HCT116 (cell line): Measurements from ENCODE around the gene LSM12. TPM values are rescaled to one million over a fixed set of nuclear protein-coding genes. Genes with fewer than 3 reads are reported as not detected.

ENCODE experiments used
- ATAC-seq: fragments of 200-7000 bp; cut with Tn5 transposase; 2 replicates; pipeline ENCODE4 v1.9.1; 2020; ENCODE audit warnings: mild to moderate bottlenecking, moderate library complexity
- BruUV-seq: library from RNA; stranded (reverse); fragments of 400-500 nt; replicated peaks from 2 replicates; lab custom pipeline; 2021; lab: Mats Ljungman, UMichigan
- CTCF ChIA-PET: fragments of 300-600 bp; sonication (Branson Sonifier 250); formaldehyde crosslinking; loops from one replicate; lab custom pipeline; 2021; ENCODE audit warnings: antibody characterized with exemption; lab: Charles Lee
- POLR2A ChIA-PET: fragments of 300-600, 350-600 bp; sonication (Branson Sonifier 250); formaldehyde crosslinking; loops from one replicate; lab custom pipeline; 2021; ENCODE audit warnings: antibody characterized with exemption; lab: Charles Lee
- RAD21 ChIA-PET, 2 experiments: fragments of 300-600 bp; sonication (Branson Sonifier 250); formaldehyde crosslinking; loops; one replicate each; lab custom pipeline; 2023; ENCODE audit warnings: low total read pairs in 2 of 2; ENCODE audit not compliant: uncharacterized antibody in 2 of 2, unreplicated experiment in 2 of 2, low non-redundant PET in 1 of 2; lab: Charles Lee
- DNase-seq: peaks from one replicate; pipeline ENCODE4 v3.0.0-alpha.2; 2010; ENCODE audit warnings: low read depth, low spot score
- H2AFZ ChIP-seq: fragments of 200-600 bp; shearing (Covaris generic), sonication (generic); 2 replicates; pipeline ENCODE4 v1.6.1; 2017; ENCODE audit warnings: low read depth, mixed run types, mixed read lengths, antibody characterized with exemption, low read length; ENCODE audit not compliant: poor library complexity, severe bottlenecking
- H3K27ac ChIP-seq: 2 replicates; pipeline ENCODE4 v1.5.1; 2012; ENCODE audit warnings: low read depth, low read length
- H3K27me3 ChIP-seq: fragments of 200-600 bp; sonication (generic); 2 replicates; pipeline ENCODE4 v1.6.1; 2016; ENCODE audit warnings: mixed run types, low read length, mixed read lengths; ENCODE audit not compliant: insufficient read depth
- H3K36me3 ChIP-seq, 2 experiments: fragments of 200-500 bp in 1 of 2; fragments of 200-600 bp in 1 of 2; sonication (Bioruptor generic) in 1 of 2; sonication (generic) in 1 of 2; 2 replicates each; pipeline versions ENCODE4 v1.5.1 to v1.6.1; 2014 to 2016; ENCODE audit warnings: low read length in 2 of 2, inconsistent platforms in 1 of 2, mixed read lengths in 1 of 2, mixed run types in 1 of 2; ENCODE audit not compliant: insufficient read depth in 2 of 2, control insufficient read depth in 1 of 2
- H3K4me1 ChIP-seq, 2 experiments: fragments of 200-600 bp in 1 of 2; sonication (generic) in 1 of 2; 2 replicates each; pipeline versions ENCODE4 v1.5.1 to v1.6.1; 2012 to 2017; ENCODE audit warnings: low read length in 2 of 2, inconsistent platforms in 1 of 2, mild to moderate bottlenecking in 1 of 2, mixed read lengths in 1 of 2, mixed run types in 1 of 2, moderate library complexity in 1 of 2; ENCODE audit not compliant: insufficient read depth in 2 of 2, control insufficient read depth in 1 of 2
- H3K4me2 ChIP-seq: fragments of 200-600 bp; sonication (generic); 2 replicates; pipeline ENCODE4 v1.6.1; 2017; ENCODE audit warnings: mixed run types, low read length, mixed read lengths
- H3K4me3 ChIP-seq, 2 experiments: fragments of 200-600 bp in 1 of 2; sonication (generic) in 1 of 2; replicated peaks in 1 of 2; 2 replicates each; pipeline ENCODE4 v1.5.1; 2011 to 2016; ENCODE audit warnings: low read length in 2 of 2, control low read depth in 1 of 2, low read depth in 1 of 2, mild to moderate bottlenecking in 1 of 2, mixed read lengths in 1 of 2, mixed run types in 1 of 2
- H3K79me2 ChIP-seq: fragments of 200-600 bp; sonication (generic); 2 replicates; pipeline ENCODE4 v1.6.1; 2017; ENCODE audit warnings: mild to moderate bottlenecking, mixed run types, low read length, moderate library complexity, mixed read lengths; ENCODE audit not compliant: insufficient read depth
- H3K9ac ChIP-seq: fragments of 200-600 bp; sonication (generic); 2 replicates; pipeline ENCODE4 v1.6.1; 2016; ENCODE audit warnings: low read length, mixed read lengths
- H3K9me2 ChIP-seq: fragments of 200-600 bp; sonication (generic), shearing (Covaris generic); 2 replicates; pipeline ENCODE4 v1.6.1; 2017; ENCODE audit warnings: mixed run types, mild to moderate bottlenecking, moderate library complexity; ENCODE audit not compliant: insufficient read depth
- H3K9me3 ChIP-seq, 2 experiments: fragments of 200-500 bp in 1 of 2; fragments of 200-600 bp in 1 of 2; sonication (Bioruptor generic) in 1 of 2; sonication (generic) in 1 of 2; 2 replicates each; pipeline ENCODE4 v1.6.1; 2014 to 2017; ENCODE audit warnings: low read length in 2 of 2, mixed read lengths in 2 of 2, inconsistent platforms in 1 of 2, low read depth in 1 of 2, mild to moderate bottlenecking in 1 of 2, mixed run types in 1 of 2, moderate library complexity in 1 of 2; ENCODE audit not compliant: control insufficient read depth in 1 of 2, insufficient read depth in 1 of 2
- H4K20me1 ChIP-seq: fragments of 200-600 bp; sonication (generic), shearing (Covaris generic); 2 replicates; pipeline ENCODE4 v1.6.1; 2017; ENCODE audit warnings: mixed run types, mild to moderate bottlenecking, moderate library complexity; ENCODE audit not compliant: insufficient read depth
- CBX3 ChIP-seq: IDR thresholded peaks from 2 replicates; pipeline ENCODE4 v1.6.1; 2012; ENCODE audit warnings: low read depth
- EGR1 ChIP-seq: IDR thresholded peaks from 2 replicates; pipeline ENCODE4 v1.6.1; 2012; ENCODE audit warnings: low read depth
- JUND ChIP-seq: IDR thresholded peaks from 2 replicates; pipeline ENCODE4 v1.6.1; 2012
- POLR2A ChIP-seq: IDR thresholded peaks from 2 replicates; pipeline ENCODE4 v1.7.0; 2011; ENCODE audit warnings: borderline replicate concordance; ENCODE audit not compliant: insufficient read depth, insufficient read length; ENCODE audit errors: extremely low read depth
- SIN3A ChIP-seq: IDR thresholded peaks from 2 replicates; pipeline ENCODE4 v1.6.1; 2012; ENCODE audit warnings: low read depth
- SRF ChIP-seq: IDR thresholded peaks from 2 replicates; pipeline ENCODE4 v1.6.1; 2012; ENCODE audit warnings: low read depth
- YY1 ChIP-seq: IDR thresholded peaks from 2 replicates; pipeline ENCODE4 v1.6.1; 2011; ENCODE audit warnings: low read length, low read depth, moderate library complexity, mild to moderate bottlenecking; ENCODE audit not compliant: insufficient replicate concordance; ENCODE audit errors: extremely low read depth
- intact Hi-C: fragments of 100-400 bp; cut with micrococcal nuclease; formaldehyde crosslinking; loops from 2 replicates; pipeline ENCODE4 v1.10.0; 2022
- total RNA-seq: library from RNA; stranded (reverse); gene quantifications from one replicate; pipeline ENCODE4 v1.2.1, GENCODE V29; 2021; ENCODE audit not compliant: unreplicated experiment
- TF ChIP-seq, protein P1 (sequence below), 3 experiments: fragments of 200-600 bp in 1 of 3; sonication (generic) in 1 of 3; IDR thresholded peaks in 2 of 3; conservative IDR thresholded peaks in 1 of 3; 2 replicates each; pipeline ENCODE4 v1.5.1; 2012 to 2017; ENCODE audit warnings: low read depth in 2 of 3, low read length in 2 of 3, antibody characterized with exemption in 1 of 3, borderline replicate concordance in 1 of 3, control low read depth in 1 of 3, mild to moderate bottlenecking in 1 of 3, mixed read lengths in 1 of 3, mixed run types in 1 of 3, moderate library complexity in 1 of 3; ENCODE audit not compliant: insufficient read depth in 1 of 3
- TF ChIP-seq, protein P2 (sequence below): IDR thresholded peaks from 2 replicates; pipeline ENCODE4 v1.6.1; 2012; ENCODE audit warnings: low read depth
- TF ChIP-seq, protein P3 (sequence below): IDR thresholded peaks from 2 replicates; pipeline ENCODE4 v1.6.1; 2011; ENCODE audit warnings: mild to moderate bottlenecking, low read length, moderate library complexity; ENCODE audit not compliant: insufficient replicate concordance; ENCODE audit errors: extremely low read depth

Gene LSM12
- total RNA-seq, 1 experiment from 2014 or later: 99.6 TPM

DNA sequence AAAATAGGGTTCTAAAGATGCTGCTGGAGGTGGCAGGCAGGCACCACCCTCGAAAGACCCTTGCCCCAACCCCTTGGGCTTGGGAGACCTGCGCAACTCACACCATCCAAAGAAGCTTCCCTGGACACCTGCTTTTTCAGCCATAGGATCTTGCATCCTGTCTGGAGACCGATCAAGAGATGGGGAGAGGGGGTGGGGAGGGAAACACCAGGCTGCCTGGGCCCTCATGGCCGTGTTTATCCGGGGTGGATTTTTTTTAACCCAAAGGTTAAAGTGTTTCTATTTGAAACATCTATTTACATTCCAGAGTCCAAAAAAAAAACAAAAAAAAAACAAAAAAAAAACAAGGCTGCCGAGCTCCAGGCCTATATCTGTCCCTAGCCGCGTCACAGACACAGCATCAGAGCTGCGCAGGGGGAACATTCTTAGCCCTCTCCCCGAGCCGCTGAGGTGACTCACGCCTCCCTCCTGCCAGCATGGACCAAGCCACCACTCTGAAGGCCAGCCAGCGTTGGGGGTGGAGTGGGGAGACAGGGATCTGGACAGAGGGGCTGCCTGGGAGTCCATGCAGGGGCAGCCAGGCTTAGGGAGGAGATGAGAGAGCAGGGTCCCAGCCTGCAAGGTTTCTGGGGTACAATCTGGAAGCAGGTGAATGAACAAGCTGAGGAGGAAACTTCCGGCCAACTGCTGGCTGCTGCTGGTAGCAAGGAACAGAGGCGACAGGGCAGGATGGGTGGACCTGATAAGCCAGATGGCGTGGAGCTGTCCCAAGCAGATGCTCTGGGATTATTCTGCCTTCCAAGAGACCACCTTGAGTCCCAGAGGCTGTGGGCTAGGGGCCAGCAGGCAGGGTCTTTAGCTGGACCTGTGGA lies 42.2 kb upstream of the LSM12 start:
- intact Hi-C loops: no loop called here

More for the DNA sequence above, 42.2 kb upstream of the LSM12 start:
- DNase-seq: no peak
- BruUV-seq: no TSS peak
- H3K4me3 ChIP-seq: no peak overlapping the region
- ATAC-seq: peak; percentile 36
- no peaks in the 10 kb centered on the region for H4K20me1 ChIP-seq
- no peaks in the 10 kb centered on the region for H3K79me2 ChIP-seq
- CTCF ChIA-PET: interaction anchor here (1.2 kb wide), 1 partner anchor 25 kb away, joined by 5 read pairs; no protein-coding TSS in a partner anchor
- no peak overlapping the region for H2AFZ ChIP-seq
- RAD21 ChIA-PET: no interaction called here
- H3K9me2 ChIP-seq: no peaks in the 10 kb centered on the region
- TF ChIP-seq, protein P1, sequence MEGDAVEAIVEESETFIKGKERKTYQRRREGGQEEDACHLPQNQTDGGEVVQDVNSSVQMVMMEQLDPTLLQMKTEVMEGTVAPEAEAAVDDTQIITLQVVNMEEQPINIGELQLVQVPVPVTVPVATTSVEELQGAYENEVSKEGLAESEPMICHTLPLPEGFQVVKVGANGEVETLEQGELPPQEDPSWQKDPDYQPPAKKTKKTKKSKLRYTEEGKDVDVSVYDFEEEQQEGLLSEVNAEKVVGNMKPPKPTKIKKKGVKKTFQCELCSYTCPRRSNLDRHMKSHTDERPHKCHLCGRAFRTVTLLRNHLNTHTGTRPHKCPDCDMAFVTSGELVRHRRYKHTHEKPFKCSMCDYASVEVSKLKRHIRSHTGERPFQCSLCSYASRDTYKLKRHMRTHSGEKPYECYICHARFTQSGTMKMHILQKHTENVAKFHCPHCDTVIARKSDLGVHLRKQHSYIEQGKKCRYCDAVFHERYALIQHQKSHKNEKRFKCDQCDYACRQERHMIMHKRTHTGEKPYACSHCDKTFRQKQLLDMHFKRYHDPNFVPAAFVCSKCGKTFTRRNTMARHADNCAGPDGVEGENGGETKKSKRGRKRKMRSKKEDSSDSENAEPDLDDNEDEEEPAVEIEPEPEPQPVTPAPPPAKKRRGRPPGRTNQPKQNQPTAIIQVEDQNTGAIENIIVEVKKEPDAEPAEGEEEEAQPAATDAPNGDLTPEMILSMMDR (IDR thresholded peaks at IDR 0.05 in 2 of 3, conservative IDR thresholded peaks at IDR 0.05 in 1 of 3; ENCODE audit: borderline replicate concordance in 1 of 3, insufficient read depth in 1 of 3, low read depth in 2 of 3, low read length in 2 of 3): no peak
- no peak for TF ChIP-seq CBX3
- TF ChIP-seq YY1: no peak
- TF ChIP-seq JUND: no peak
- no peak for TF ChIP-seq SRF
- TF ChIP-seq EGR1: no peak
- TF ChIP-seq POLR2A: no peak
- TF ChIP-seq, protein P2, sequence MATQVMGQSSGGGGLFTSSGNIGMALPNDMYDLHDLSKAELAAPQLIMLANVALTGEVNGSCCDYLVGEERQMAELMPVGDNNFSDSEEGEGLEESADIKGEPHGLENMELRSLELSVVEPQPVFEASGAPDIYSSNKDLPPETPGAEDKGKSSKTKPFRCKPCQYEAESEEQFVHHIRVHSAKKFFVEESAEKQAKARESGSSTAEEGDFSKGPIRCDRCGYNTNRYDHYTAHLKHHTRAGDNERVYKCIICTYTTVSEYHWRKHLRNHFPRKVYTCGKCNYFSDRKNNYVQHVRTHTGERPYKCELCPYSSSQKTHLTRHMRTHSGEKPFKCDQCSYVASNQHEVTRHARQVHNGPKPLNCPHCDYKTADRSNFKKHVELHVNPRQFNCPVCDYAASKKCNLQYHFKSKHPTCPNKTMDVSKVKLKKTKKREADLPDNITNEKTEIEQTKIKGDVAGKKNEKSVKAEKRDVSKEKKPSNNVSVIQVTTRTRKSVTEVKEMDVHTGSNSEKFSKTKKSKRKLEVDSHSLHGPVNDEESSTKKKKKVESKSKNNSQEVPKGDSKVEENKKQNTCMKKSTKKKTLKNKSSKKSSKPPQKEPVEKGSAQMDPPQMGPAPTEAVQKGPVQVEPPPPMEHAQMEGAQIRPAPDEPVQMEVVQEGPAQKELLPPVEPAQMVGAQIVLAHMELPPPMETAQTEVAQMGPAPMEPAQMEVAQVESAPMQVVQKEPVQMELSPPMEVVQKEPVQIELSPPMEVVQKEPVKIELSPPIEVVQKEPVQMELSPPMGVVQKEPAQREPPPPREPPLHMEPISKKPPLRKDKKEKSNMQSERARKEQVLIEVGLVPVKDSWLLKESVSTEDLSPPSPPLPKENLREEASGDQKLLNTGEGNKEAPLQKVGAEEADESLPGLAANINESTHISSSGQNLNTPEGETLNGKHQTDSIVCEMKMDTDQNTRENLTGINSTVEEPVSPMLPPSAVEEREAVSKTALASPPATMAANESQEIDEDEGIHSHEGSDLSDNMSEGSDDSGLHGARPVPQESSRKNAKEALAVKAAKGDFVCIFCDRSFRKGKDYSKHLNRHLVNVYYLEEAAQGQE: no peak
- TF ChIP-seq, protein P3, sequence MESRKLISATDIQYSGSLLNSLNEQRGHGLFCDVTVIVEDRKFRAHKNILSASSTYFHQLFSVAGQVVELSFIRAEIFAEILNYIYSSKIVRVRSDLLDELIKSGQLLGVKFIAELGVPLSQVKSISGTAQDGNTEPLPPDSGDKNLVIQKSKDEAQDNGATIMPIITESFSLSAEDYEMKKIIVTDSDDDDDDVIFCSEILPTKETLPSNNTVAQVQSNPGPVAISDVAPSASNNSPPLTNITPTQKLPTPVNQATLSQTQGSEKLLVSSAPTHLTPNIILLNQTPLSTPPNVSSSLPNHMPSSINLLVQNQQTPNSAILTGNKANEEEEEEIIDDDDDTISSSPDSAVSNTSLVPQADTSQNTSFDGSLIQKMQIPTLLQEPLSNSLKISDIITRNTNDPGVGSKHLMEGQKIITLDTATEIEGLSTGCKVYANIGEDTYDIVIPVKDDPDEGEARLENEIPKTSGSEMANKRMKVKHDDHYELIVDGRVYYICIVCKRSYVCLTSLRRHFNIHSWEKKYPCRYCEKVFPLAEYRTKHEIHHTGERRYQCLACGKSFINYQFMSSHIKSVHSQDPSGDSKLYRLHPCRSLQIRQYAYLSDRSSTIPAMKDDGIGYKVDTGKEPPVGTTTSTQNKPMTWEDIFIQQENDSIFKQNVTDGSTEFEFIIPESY: no peak
- no peak for TF ChIP-seq SIN3A
- H3K36me3 ChIP-seq: no peaks in the 10 kb centered on the region
- H3K4me1 ChIP-seq: peaks cover 46 to 58% of the 10 kb centered on the region in 2 experiments
- H3K27me3 ChIP-seq: no peaks in the 10 kb centered on the region
- no peak overlapping the region for H3K9ac ChIP-seq
- no peaks in the 10 kb centered on the region for H3K9me3 ChIP-seq
- peak overlapping the region; percentile 9; the same call in 1 of the 2 replicates for H3K27ac ChIP-seq
- H3K4me2 ChIP-seq: peak overlapping the region; percentile 55
- POLR2A ChIA-PET: interaction anchor here (0.7 kb wide), 1 partner anchor 25 kb away, joined by 5 read pairs; no protein-coding TSS in a partner anchor
